ENCODE data around the gene MAGI3.

MAGI3 gene

DNA sequence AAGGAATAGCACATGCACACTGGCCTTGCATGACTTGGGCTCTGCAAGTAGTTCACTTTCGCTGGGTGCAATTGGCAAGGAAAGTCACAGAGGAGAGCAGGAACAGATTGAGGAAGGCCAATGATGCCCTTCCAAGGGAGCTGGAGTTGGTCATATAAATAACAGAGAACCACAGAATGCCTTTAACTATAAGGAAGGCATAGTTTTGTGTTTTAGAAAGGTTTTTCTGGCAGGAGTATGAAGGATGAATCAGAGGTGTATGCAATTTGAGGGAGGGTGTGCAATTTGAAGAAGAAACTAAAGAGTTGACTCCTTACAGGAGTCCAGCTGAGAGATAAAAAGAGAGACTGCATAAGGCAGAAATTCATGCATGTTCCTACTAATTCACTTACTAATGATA lies 256.8 kb downstream of the MAGI3 start:
- no peak for DNase-seq (ENCODE audit: extremely low read depth in 1 of 2, low read depth in 1 of 2)

DNA sequence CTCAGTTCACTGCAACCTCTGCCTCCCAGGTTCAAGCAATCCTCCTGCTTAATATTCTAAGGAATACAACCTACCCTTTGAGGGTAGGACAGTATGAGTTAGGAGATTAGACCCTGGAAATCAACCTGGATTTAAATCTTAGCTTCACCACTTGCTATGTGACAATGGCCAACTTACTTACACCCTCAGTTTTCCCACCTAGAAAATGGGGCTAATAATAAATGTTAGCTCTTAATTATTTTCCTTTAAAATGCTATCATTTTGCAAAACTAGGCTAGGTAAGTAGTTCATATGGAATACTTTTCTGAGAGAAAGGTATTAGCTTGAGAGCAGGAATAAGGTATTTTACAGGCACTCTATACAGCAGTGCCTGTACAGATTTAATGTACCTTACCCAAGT lies 258.2 kb downstream of the MAGI3 start:
- no peak for DNase-seq (ENCODE audit: extremely low read depth in 1 of 2, low read depth in 1 of 2)

DNA sequence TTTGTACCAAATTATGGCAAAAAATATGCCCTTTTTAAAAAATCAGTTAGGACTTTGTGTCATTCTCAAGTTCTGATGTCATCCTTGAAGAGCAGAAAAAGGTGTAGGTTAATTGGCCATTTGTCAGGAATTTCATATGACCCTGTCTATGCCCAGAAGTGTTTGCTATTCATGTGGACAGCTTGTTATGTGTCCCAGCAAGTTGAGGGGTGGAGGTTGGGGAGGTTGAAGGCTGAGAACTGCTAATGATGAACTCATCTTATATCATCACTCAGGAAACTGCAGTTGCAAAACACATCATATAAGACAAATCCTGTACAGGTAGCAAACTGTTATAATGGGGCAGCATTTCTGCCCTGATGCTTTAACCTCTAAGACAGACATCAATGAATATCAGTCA lies 262.5 kb downstream of the MAGI3 start:
- DNase-seq (ENCODE audit: extremely low read depth in 1 of 2, low read depth in 1 of 2), result no peak

- no peak for DNase-seq (ENCODE audit: extremely low read depth in 1 of 2, low read depth in 1 of 2)
Measured at GRCh38 chr1:113653741-113654140, 263.4 kb downstream of the MAGI3 start.

GRCh38 chr1:113654883-113655282 lies 264.6 kb downstream of the MAGI3 start:
- no peak for DNase-seq (ENCODE audit: extremely low read depth in 1 of 2, low read depth in 1 of 2)

- no peak for DNase-seq (ENCODE audit: extremely low read depth in 1 of 2, low read depth in 1 of 2)
Measured at GRCh38 chr1:113657126-113657525, 266.8 kb downstream of the MAGI3 start.

DNA sequence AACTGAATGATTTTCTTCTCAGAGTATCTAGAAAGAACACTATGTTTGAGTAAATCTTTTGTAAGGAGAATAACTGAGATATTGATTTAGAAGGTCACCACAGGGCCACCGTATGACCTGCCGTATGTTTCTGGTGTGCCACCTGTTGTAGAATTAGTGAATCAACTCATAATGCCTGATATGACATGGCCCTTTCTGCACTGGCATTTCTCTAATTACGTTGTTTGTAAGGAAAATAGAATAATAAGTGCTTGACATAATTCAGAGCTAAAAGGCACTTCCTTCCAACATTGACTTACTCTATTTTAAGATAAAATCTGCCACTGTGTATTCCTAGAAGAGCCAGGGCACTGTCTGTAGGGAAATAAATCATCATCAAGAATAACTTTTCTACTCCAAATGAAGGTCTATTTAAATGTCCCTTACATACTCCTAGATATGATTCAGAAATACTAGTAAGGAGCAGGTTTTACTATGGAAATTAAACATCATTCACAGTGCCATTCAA lies 267.3 kb downstream of the MAGI3 start:
- no peak for DNase-seq (ENCODE audit: extremely low read depth in 1 of 2, low read depth in 1 of 2)

DNA sequence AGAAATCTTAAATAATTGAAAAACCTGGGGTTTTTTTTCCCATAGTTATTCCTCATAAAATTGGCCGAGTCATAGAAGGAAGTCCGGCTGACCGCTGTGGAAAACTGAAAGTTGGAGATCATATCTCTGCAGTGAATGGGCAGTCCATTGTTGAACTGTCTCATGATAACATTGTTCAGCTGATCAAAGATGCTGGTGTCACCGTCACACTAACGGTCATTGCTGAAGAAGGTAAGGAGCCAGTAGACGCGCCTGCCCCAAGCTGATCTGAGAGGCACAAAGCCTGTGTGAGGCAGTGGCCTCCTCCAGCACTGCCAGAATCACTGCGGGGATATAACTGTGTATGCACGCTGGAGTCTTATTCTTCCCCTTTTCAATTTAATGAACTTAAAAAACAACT lies 268.7 kb downstream of the MAGI3 start:
- no peak for DNase-seq (ENCODE audit: extremely low read depth in 1 of 2, low read depth in 1 of 2)

DNA sequence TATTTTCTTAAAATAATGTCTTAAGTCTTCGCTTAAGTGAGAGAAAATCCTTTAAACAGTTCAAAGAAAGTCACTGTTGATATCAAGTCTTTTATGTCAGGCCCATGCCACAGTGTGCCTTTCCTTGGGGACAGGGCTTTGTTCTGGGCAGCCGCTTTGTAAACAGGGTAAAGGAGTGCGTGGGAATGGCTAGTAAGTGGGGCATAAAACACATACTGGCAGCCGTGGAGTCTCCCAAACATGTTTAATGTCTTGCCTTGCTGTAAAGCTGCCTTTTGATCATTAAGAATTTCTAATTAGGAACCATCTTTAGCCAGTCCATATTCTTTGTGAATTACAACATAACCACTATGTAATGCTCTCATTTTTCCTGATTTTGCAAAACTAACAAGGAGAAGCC lies 269.2 kb downstream of the MAGI3 start:
- no peak for DNase-seq (ENCODE audit: extremely low read depth in 1 of 2, low read depth in 1 of 2)

DNA sequence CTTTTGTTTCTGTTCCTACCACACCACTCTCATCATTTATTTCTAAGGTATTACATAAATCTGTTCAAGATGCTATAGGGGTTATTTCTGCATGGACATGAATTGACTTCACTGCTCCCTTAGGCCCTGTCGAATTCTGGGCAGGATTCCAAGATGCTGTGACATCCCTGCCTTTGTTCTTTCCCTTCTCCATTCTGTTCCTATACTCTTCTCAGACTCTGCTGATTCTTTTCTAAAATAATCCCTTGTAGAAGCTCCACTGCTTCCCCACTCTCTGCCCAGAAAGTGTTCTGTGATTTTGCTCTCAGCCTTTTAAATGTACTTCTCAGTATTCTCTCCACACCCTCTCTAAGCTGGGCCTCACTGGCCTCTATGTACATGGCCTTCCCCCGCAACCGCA lies 269.8 kb downstream of the MAGI3 start:
- DNase-seq (ENCODE audit: extremely low read depth in 1 of 2, low read depth in 1 of 2), result no peak

DNA sequence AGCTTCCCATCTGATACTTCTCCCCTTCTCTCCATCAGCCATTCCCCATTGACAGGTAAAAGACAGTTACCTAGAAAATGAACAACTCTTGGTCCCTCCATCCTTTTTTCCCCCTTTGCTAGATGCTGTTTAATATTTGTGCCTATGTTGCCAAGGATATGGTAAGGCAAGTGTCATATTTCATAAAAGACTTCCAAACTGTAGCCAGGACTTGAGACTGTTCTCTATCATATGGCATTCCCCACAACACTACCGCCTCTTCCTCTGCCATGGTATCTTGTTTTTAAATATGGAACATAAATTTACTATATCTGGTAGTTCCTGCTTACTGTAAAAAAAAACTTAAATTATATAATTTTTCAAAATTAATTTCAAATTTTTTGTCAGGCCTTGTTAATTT lies 271.8 kb downstream of the MAGI3 start:
- no peak for DNase-seq (ENCODE audit: extremely low read depth in 1 of 2, low read depth in 1 of 2)

- no peak for DNase-seq (ENCODE audit: extremely low read depth in 1 of 2, low read depth in 1 of 2)
Measured at GRCh38 chr1:113663165-113663951, 273.0 kb downstream of the MAGI3 start.

- no peak for DNase-seq (ENCODE audit: extremely low read depth in 1 of 2, low read depth in 1 of 2)
Measured at GRCh38 chr1:113665071-113665470, 274.8 kb downstream of the MAGI3 start.

GRCh38 chr1:113666126-113666525 lies 275.8 kb downstream of the MAGI3 start:
- DNase-seq (ENCODE audit: extremely low read depth in 1 of 2, low read depth in 1 of 2), result no peak

- no peak for DNase-seq (ENCODE audit: extremely low read depth in 1 of 2, low read depth in 1 of 2)
Measured at GRCh38 chr1:113669988-113670387, 279.7 kb downstream of the MAGI3 start.

DNA sequence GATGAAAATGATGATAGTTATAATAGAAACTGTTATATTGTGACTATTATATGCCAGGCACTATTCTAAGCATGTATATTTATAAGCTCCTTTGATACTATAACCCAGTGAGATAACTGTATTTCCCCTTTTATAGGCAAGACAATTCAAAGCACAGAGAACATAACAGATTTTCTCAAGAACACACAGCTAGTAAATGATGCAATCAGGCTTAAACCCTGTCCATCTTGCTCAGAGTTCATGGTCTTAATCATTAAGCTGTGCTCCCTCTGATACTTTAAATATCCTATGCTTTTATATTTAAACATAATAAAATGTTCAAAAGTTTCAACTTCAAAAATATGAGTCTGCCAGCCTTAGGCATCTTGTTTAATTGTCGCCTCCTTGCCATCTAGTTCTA lies 280.3 kb downstream of the MAGI3 start:
- DNase-seq (ENCODE audit: extremely low read depth in 1 of 2, low read depth in 1 of 2), result no peak

- DNase-seq (ENCODE audit: extremely low read depth in 1 of 2, low read depth in 1 of 2), result no peak
Measured at GRCh38 chr1:113672491-113672890, 282.2 kb downstream of the MAGI3 start.

- DNase-seq (ENCODE audit: extremely low read depth in 1 of 2, low read depth in 1 of 2), result no peak
Measured at GRCh38 chr1:113674591-113674990, 284.3 kb downstream of the MAGI3 start.

GRCh38 chr1:113675302-113675701 lies 285.0 kb downstream of the MAGI3 start:
- no peak for DNase-seq (ENCODE audit: extremely low read depth in 1 of 2, low read depth in 1 of 2)

DNA sequence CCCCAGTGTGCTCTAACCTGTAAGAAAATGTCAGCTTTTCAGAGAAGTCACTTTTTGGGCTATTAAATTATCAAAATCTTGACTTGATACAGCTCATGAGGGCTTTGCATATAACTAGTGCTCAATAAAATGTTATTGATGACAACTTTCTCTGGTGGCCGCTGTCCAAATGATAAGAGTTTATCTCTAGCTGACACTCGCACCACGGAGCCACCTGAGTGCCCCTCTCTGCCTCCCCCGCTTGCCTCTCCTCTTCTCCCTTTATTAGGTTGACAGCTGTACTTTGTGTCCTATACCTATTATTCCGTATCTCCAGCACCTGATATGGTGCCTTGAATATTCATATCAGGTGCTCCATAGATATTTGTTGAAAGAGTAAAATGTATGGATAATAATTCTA lies 286.2 kb downstream of the MAGI3 start:
- no peak for DNase-seq (ENCODE audit: extremely low read depth in 1 of 2, low read depth in 1 of 2)

DNA sequence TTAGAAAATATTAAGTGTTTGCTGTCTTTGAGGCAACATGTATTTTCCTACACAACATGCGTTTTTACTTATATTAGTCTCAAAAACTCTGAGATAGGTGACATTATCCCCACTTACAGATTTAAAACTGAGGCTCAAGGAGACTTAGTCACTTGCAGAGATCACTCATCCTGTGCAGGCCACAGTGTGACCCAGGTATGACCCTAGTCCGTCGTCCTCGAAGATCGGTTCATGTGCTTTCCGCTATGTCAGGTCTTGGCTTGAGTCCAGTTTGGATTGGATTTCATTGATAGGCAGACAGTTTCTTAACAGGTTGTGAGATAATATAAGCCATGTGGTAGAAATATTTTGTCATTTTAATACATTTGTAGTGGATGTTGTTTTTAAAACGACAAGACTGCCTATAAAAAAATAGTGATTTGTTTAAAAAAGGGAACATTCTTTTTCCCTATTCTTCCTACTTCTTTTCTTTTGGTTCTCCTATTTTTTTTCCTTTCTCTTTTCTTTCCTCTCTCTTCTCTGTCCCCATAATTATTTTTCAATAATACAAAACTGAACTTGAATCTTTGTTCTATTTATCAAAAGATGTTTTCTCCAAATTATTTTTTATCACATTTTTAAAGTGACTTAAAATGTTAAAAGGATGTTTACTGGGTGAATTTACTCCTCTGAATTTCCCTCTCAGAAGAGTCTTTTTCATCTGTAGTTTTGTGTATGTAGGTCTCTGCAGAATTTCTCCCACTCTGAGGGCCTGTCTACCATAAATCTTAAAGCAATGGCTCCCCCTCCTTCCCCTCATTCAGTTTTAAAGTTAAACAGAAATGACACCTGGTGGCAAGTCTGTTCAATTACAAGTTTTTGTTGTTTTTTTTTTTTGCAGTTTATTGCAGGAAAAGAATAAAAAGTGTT lies 287.2 kb downstream of the MAGI3 start:
- DNase-seq (ENCODE audit: extremely low read depth in 1 of 2, low read depth in 1 of 2), result no peak

- no peak for DNase-seq (ENCODE audit: extremely low read depth in 1 of 2, low read depth in 1 of 2)
Measured at GRCh38 chr1:113678159-113678469, 287.8 kb downstream of the MAGI3 start.
